Spleen (tissue), 11 donors: ENCODE data around the gene SMC4. TPM values are rescaled to one million over a fixed set of nuclear protein-coding genes. Genes with fewer than 3 reads are reported as not detected.

Source experiments
- DNase-seq: peaks from one replicate; pipeline ENCODE4 v3.0.0-alpha.2; 2020
- H3K27ac ChIP-seq, 8 donors: fragments of 200-600 bp; sonication (generic) in 7 of 8; 1 replicate in 4 of 8; 2 replicates in 4 of 8; pipeline versions ENCODE4 v1.5.0 to v1.8.0; 2016 to 2021; ENCODE audit warnings: inconsistent platforms in 4 of 8, mild to moderate bottlenecking in 4 of 8, moderate library complexity in 1 of 8
- H3K27me3 ChIP-seq, 7 donors: fragments of 200-600 bp; sonication (generic) in 6 of 7; replicated peaks in 1 of 7; 1 replicate in 4 of 7; 2 replicates in 3 of 7; pipeline versions ENCODE4 v1.5.0 to v1.8.0; 2016 to 2021; ENCODE audit warnings: inconsistent platforms in 3 of 7, mild to moderate bottlenecking in 1 of 7
- H3K36me3 ChIP-seq, 6 donors: fragments of 200-600 bp; sonication (generic) in 5 of 6; 1 replicate in 4 of 6; 2 replicates in 2 of 6; pipeline versions ENCODE4 v1.5.0 to v1.8.0; 2016 to 2021; ENCODE audit warnings: inconsistent platforms in 2 of 6
- H3K4me1 ChIP-seq, 6 donors: fragments of 200-600 bp; sonication (generic) in 5 of 6; 1 replicate in 3 of 6; 2 replicates in 3 of 6; pipeline versions ENCODE4 v1.5.0 to v1.8.0; 2016 to 2021; ENCODE audit warnings: inconsistent platforms in 3 of 6
- H3K4me3 ChIP-seq, 8 donors: fragments of 200-600 bp; sonication (generic) in 7 of 8; 1 replicate in 4 of 8; 2 replicates in 4 of 8; pipeline versions ENCODE4 v1.5.0 to v1.8.0; 2016 to 2021; ENCODE audit warnings: inconsistent platforms in 4 of 8, mild to moderate bottlenecking in 4 of 8, moderate library complexity in 2 of 8
- H3K9me3 ChIP-seq, 8 donors: fragments of 200-600 bp; sonication (generic) in 7 of 8; 1 replicate in 4 of 8; 2 replicates in 4 of 8; pipeline versions ENCODE4 v1.5.0 to v1.8.0; 2016 to 2021; ENCODE audit warnings: inconsistent platforms in 4 of 8
- CTCF ChIP-seq, 11 experiments: fragments of 200-600 bp in 7 of 11; fragments of 450-650 bp in 4 of 11; sonication (generic) in 4 of 11; IDR thresholded peaks in 8 of 11; conservative IDR thresholded peaks in 3 of 11; 1 replicate in 7 of 11; 2 replicates in 4 of 11; pipeline versions ENCODE4 v1.4.0 to v1.8.0; 2016 to 2021; ENCODE audit warnings: antibody characterized with exemption in 11 of 11, inconsistent platforms in 4 of 11, mild to moderate bottlenecking in 1 of 11
- POLR2A ChIP-seq, 3 donors: fragments of 450-650 bp; IDR thresholded peaks; one replicate each; pipeline ENCODE4 v1.5.1; 2017; ENCODE audit warnings: antibody characterized with exemption in 3 of 3, mild to moderate bottlenecking in 1 of 3
- POLR2AphosphoS5 ChIP-seq, 3 donors: sonication (generic); formaldehyde crosslinking; IDR thresholded peaks; one replicate each; pipeline ENCODE4 v1.5.1; 2017; ENCODE audit warnings: antibody characterized with exemption in 3 of 3
- WGBS, 5 donors: extraction: QIAGEN DNeasy Blood & Tissue Kit in 3 of 5; methylation state at CpG; one replicate each; pipeline versions ENCODE4 v1.1.5 to v1.1.7; 2013 to 2018; 5-methylcytosine and 5-hydroxymethylcytosine counted together
- intact Hi-C: fragments of 100-400 bp; cut with DNase I; formaldehyde crosslinking; loops from one replicate; pipeline ENCODE4 v1.15.0; 2023; ENCODE audit warnings: low total_unique reads
- polyA plus RNA-seq, 3 donors: library from polyadenylated mRNA; stranded (reverse); fragments of 200-250 nt; gene quantifications; one replicate each; pipeline ENCODE4 v1.2.1, GENCODE V29; 2013
- total RNA-seq, 7 donors: library from RNA; depleted of rRNA in 3 of 7; stranded (reverse); fragments of >200 nt in 3 of 7; fragmentation: NEBNext Ultra II Directional in 4 of 7; extraction: Animal tissue kit (Norgen Biotek cat#: 25700) in 4 of 7; gene quantifications; one replicate each; pipeline versions ENCODE4 v1.1.0 to v1.2.1, GENCODE V29; 2016 to 2021
- donor health status: healthy with polysubstance abuse.
- donor health status: DM: no; HTN: no; CAD: no; lungs with moderate emphysema.
- donor health status: DM: no; HTN: no; CAD: no.
- donor health status: Bipolar disorder and iron deficiency.
- donor health status: healthy.
- donor health status: DM: no; HTN: no; CAD: no.
- donor health status: DM: yes; HTN: yes; CAD: no.

The SMC4 gene
- total and polyA plus RNA-seq, 10 donors, result 21.2 to 112 (median 52.0) TPM

- intact Hi-C loops, result no loop called here
- DNase-seq, result no peak
Observed at GRCh38 chr3:160403796-160404470, 4.5 kb downstream of the SMC4 start.

GRCh38 chr3:160409812-160410610 lies 10.6 kb downstream of the SMC4 start:
- TF ChIP-seq POLR2AphosphoS5 (IDR thresholded peaks at IDR 0.05), result no peak
- no peak for TF ChIP-seq CTCF (IDR thresholded peaks at IDR 0.05 in 8 of 11, conservative IDR thresholded peaks at IDR 0.05 in 3 of 11)
- Histone ChIP-seq H3K4me3 (no peak overlapping the region), H3K27ac (no peak overlapping the region), H3K4me1 (peaks cover 0 to 39% (median 5%) of the 10 kb centered on the region in 6 donors), H3K9me3 (no peaks in the 10 kb centered on the region), H3K36me3 (peaks cover 0 to 78% (median 18%) of the 10 kb centered on the region in 6 donors), H3K27me3 (no peaks in the 10 kb centered on the region)
- no peak for DNase-seq
- 78 to 85% (median 80%) methylated on average over 10 of the region's 10 CpGs for whole genome bisulfite sequencing, 5 donors
- intact Hi-C loops, result loop anchor here (10.0 kb wide), 1 partner anchor 375 kb away; no protein-coding TSS in a partner anchor

More at GRCh38 chr3:160403796-160404470, 4.5 kb downstream of the SMC4 start:
- Histone ChIP-seq H3K27ac (peak overlapping the region; percentile 14 to 97 (median 92)), H3K4me3 (peak overlapping the region in 4 of 8 donors; percentile 3 to 77 (median 18)), H3K4me1 (peaks cover 0 to 66% (median 42%) of the 10 kb centered on the region in 6 donors), H3K27me3 (peaks cover 0 to 21% (median 0%) of the 10 kb centered on the region in 7 donors), H3K36me3 (peaks cover 0 to 27% (median 0%) of the 10 kb centered on the region in 6 donors), H3K9me3 (no peaks in the 10 kb centered on the region)
- 25 to 27% (median 26%) methylated on average over 7 of the region's 7 CpGs for WGBS, 5 donors
- TF ChIP-seq CTCF (IDR thresholded peaks at IDR 0.05 in 8 of 11, conservative IDR thresholded peaks at IDR 0.05 in 3 of 11) (no peak), POLR2AphosphoS5 (IDR thresholded peaks at IDR 0.05) (no peak), POLR2A (IDR thresholded peaks at IDR 0.05) (no peak)

- peaks cover 0 to 36% (median 2%) of the 10 kb centered on the region in 6 donors for H3K4me1 ChIP-seq
- H3K27me3 ChIP-seq, result no peaks in the 10 kb centered on the region
- TF ChIP-seq CTCF (IDR thresholded peaks at IDR 0.05 in 8 of 11, conservative IDR thresholded peaks at IDR 0.05 in 3 of 11), result no peak
- TF ChIP-seq POLR2AphosphoS5 (IDR thresholded peaks at IDR 0.05), result no peak
- no peak for TF ChIP-seq POLR2A (IDR thresholded peaks at IDR 0.05)
- WGBS, 5 donors, result 44 to 93% (median 56%) methylated on average over 1 of the region's 1 CpG
- peaks cover 0 to 84% (median 26%) of the 10 kb centered on the region in 6 donors for H3K36me3 ChIP-seq
- no peak overlapping the region for H3K4me3 ChIP-seq
- H3K9me3 ChIP-seq, result no peaks in the 10 kb centered on the region
- no peak for DNase-seq
- no peak overlapping the region for H3K27ac ChIP-seq
- intact Hi-C loops, result loop anchor here (10.0 kb wide), 1 partner anchor 378 kb away; no protein-coding TSS in a partner anchor
Observed at GRCh38 chr3:160412477-160412876, 13.0 kb downstream of the SMC4 start.
